ENCODE data around the gene SDCCAG8.

DNA sequence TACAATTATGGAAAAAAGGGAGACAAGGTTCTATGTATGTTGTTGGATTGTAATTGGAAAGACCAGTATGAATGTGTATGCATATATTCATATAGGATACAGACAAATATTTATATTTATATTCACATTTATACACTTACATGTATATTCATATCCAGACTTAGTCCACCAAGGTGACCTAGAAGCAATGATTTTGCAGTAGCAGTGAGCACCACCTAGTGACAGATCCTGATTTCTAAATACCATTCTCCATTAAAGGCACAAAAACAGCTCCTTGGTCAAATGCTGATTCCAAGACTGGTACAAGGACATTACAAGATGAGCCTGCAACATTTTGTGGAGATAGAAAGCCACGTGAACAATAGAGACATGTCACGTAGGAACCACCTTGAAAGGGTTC is 153.4 kb downstream of the SDCCAG8 start:
- TF ChIP-seq, protein P1, sequence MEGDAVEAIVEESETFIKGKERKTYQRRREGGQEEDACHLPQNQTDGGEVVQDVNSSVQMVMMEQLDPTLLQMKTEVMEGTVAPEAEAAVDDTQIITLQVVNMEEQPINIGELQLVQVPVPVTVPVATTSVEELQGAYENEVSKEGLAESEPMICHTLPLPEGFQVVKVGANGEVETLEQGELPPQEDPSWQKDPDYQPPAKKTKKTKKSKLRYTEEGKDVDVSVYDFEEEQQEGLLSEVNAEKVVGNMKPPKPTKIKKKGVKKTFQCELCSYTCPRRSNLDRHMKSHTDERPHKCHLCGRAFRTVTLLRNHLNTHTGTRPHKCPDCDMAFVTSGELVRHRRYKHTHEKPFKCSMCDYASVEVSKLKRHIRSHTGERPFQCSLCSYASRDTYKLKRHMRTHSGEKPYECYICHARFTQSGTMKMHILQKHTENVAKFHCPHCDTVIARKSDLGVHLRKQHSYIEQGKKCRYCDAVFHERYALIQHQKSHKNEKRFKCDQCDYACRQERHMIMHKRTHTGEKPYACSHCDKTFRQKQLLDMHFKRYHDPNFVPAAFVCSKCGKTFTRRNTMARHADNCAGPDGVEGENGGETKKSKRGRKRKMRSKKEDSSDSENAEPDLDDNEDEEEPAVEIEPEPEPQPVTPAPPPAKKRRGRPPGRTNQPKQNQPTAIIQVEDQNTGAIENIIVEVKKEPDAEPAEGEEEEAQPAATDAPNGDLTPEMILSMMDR (IDR thresholded peaks at IDR 0.05): no peak
- no peak for TF ChIP-seq POLR2A (IDR thresholded peaks at IDR 0.05)

Measured in esophagus squamous epithelium (tissue), 4 donors.